Breast epithelium (tissue), 4 donors: Measurements from ENCODE around the gene LYRM4. TPM values are rescaled to one million over a fixed set of nuclear protein-coding genes. Genes with fewer than 3 reads are reported as not detected.

Source experiments
- DNase-seq, 2 donors: peaks; one replicate each; pipeline ENCODE4 v3.0.0-alpha.2; 2019; ENCODE audit warnings: low spot score in 2 of 2
- H3K27ac ChIP-seq, 2 donors: fragments of 200-600 bp; sonication (generic) in 1 of 2; one replicate each; pipeline ENCODE4 v1.5.1; 2016 to 2019; ENCODE audit warnings: mild to moderate bottlenecking in 1 of 2
- H3K27me3 ChIP-seq, 2 donors: fragments of 200-600 bp; sonication (generic) in 1 of 2; one replicate each; pipeline versions ENCODE4 v1.5.1 to v1.6.0; 2017 to 2019; ENCODE audit warnings: control low read depth in 1 of 2, mild to moderate bottlenecking in 1 of 2
- H3K36me3 ChIP-seq: fragments of 200-600 bp; one replicate; pipeline ENCODE4 v1.5.1; 2019
- H3K4me1 ChIP-seq, 2 donors: fragments of 200-600 bp; sonication (generic); one replicate each; pipeline ENCODE4 v1.5.1; 2016 to 2019; ENCODE audit warnings: control low read depth in 1 of 2
- H3K4me3 ChIP-seq, 3 donors: fragments of 200-600 bp; sonication (generic); 1 replicate in 2 of 3; 2 replicates in 1 of 3; pipeline ENCODE4 v1.5.1; 2016 to 2019; ENCODE audit warnings: mild to moderate bottlenecking in 3 of 3, moderate library complexity in 2 of 3
- H3K9me3 ChIP-seq, 2 donors: fragments of 200-600 bp; sonication (generic) in 1 of 2; one replicate each; pipeline ENCODE4 v1.5.1; 2016 to 2019; ENCODE audit warnings: control low read depth in 1 of 2
- POLR2A ChIP-seq: fragments of 450-650 bp; IDR thresholded peaks from one replicate; pipeline ENCODE4 v1.6.1; 2016; ENCODE audit warnings: antibody characterized with exemption, mild to moderate bottlenecking, moderate library complexity
- POLR2AphosphoS5 ChIP-seq, 3 donors: sonication (generic); formaldehyde crosslinking; IDR thresholded peaks; one replicate each; pipeline ENCODE4 v1.6.1; 2017; ENCODE audit warnings: antibody characterized with exemption in 3 of 3
- intact Hi-C: fragments of 100-400 bp; cut with DNase I; formaldehyde crosslinking; loops from one replicate; pipeline ENCODE4 v1.15.1; 2023; ENCODE audit warnings: low total_unique reads
- total RNA-seq, 3 donors: library from RNA; depleted of rRNA; stranded (reverse); fragments of >200 nt; gene quantifications; one replicate each; pipeline ENCODE4 v1.1.0, GENCODE V29; 2016
- TF ChIP-seq, protein P1 (sequence below), 3 donors: fragments of 450-650 bp; IDR thresholded peaks; one replicate each; pipeline ENCODE4 v1.5.1; 2016 to 2017; ENCODE audit warnings: antibody characterized with exemption in 3 of 3, mild to moderate bottlenecking in 3 of 3, moderate library complexity in 3 of 3

The LYRM4 gene
- total RNA-seq, 3 donors from 2014 or later: 24.4 to 38.0 (median 25.0) TPM

GRCh38 chr6:5190507-5190906, 70.2 kb downstream of the LYRM4 start:
- no peaks in the 10 kb centered on the region for H3K27me3 ChIP-seq
- no peaks in the 10 kb centered on the region for H3K9me3 ChIP-seq
- DNase-seq: no peak

DNA sequence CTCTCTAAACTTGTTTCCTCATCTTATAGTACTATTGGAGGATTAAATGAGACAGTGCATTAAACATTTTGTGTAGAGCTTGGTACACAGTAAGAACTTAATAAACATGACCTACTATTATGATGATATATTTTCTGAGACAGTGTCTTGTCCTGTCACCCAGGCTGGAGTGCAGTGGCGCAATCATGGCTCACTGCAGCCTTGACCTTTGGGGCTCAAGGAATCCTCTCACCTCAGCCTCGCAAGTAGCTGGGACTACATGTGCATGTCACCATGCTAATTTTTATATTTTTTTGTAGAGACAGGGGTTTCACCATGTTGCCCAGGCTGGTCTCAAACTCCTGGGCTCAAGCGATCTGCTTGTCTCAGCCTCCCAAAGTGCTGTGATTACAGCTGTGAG, 72.1 kb downstream of the LYRM4 start:
- H3K27ac ChIP-seq: no peak overlapping the region
- intact Hi-C loops: no loop called here
- no peaks in the 10 kb centered on the region for H3K4me1 ChIP-seq
- H3K36me3 ChIP-seq: no peaks in the 10 kb centered on the region
- H3K4me3 ChIP-seq: no peak overlapping the region
- no peaks in the 10 kb centered on the region for H3K27me3 ChIP-seq
- TF ChIP-seq POLR2A: no peak
- TF ChIP-seq, protein P1, sequence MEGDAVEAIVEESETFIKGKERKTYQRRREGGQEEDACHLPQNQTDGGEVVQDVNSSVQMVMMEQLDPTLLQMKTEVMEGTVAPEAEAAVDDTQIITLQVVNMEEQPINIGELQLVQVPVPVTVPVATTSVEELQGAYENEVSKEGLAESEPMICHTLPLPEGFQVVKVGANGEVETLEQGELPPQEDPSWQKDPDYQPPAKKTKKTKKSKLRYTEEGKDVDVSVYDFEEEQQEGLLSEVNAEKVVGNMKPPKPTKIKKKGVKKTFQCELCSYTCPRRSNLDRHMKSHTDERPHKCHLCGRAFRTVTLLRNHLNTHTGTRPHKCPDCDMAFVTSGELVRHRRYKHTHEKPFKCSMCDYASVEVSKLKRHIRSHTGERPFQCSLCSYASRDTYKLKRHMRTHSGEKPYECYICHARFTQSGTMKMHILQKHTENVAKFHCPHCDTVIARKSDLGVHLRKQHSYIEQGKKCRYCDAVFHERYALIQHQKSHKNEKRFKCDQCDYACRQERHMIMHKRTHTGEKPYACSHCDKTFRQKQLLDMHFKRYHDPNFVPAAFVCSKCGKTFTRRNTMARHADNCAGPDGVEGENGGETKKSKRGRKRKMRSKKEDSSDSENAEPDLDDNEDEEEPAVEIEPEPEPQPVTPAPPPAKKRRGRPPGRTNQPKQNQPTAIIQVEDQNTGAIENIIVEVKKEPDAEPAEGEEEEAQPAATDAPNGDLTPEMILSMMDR (IDR thresholded peaks at IDR 0.05): no peak
- DNase-seq: no peak
- H3K9me3 ChIP-seq: no peaks in the 10 kb centered on the region

More at GRCh38 chr6:5190507-5190906, 70.2 kb downstream of the LYRM4 start:
- Histone ChIP-seq H3K4me1 (no peaks in the 10 kb centered on the region), H3K27ac (no peak overlapping the region), H3K4me3 (no peak overlapping the region), H3K36me3 (no peaks in the 10 kb centered on the region)
- no peak for TF ChIP-seq POLR2A
- no peak for TF ChIP-seq POLR2AphosphoS5 (IDR thresholded peaks at IDR 0.05)
- TF ChIP-seq, protein P1 (IDR thresholded peaks at IDR 0.05): no peak
- intact Hi-C loops: no loop called here

DNA sequence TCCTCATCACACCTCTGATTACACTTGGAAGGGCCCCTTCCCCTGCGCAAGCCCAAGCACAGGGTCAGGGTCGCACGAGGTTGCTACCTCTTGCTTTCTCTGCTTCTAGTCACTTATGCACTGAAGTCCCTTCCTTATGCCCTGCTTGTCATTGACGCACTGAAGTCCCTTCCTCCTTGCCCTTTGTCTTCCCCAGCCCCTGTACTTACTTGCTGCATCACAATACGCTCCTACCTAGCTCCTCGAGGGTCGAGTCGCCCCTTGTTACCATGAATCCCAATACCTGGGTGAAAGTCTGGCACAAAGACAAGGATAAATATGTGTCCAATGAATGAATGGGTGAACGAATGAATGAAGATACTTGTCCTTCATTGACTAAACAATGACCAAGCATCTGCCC, 75.9 kb downstream of the LYRM4 start:
- DNase-seq: no peak
- no peaks in the 10 kb centered on the region for H3K4me1 ChIP-seq
- no peaks in the 10 kb centered on the region for H3K9me3 ChIP-seq
- no peak overlapping the region for H3K4me3 ChIP-seq
- H3K36me3 ChIP-seq: no peaks in the 10 kb centered on the region
- no peaks in the 10 kb centered on the region for H3K27me3 ChIP-seq
- no peak overlapping the region for H3K27ac ChIP-seq
- intact Hi-C loops: no loop called here
- TF ChIP-seq, protein P1 (IDR thresholded peaks at IDR 0.05): no peak
- no peak for TF ChIP-seq POLR2AphosphoS5 (IDR thresholded peaks at IDR 0.05)
- TF ChIP-seq POLR2A: no peak

- H3K4me3 ChIP-seq: no peak overlapping the region
- H3K27ac ChIP-seq: no peak overlapping the region
- intact Hi-C loops: no loop called here
- no peaks in the 10 kb centered on the region for H3K9me3 ChIP-seq
- no peak for DNase-seq
- no peaks in the 10 kb centered on the region for H3K4me1 ChIP-seq
- no peak for TF ChIP-seq POLR2AphosphoS5 (IDR thresholded peaks at IDR 0.05)
- no peaks in the 10 kb centered on the region for H3K36me3 ChIP-seq
- H3K27me3 ChIP-seq: no peaks in the 10 kb centered on the region
These were observed 76.5 kb downstream of the LYRM4 start for GRCh38 chr6:5184218-5184617.

- Histone ChIP-seq H3K9me3 (no peaks in the 10 kb centered on the region), H3K27ac (no peak overlapping the region), H3K27me3 (no peaks in the 10 kb centered on the region), H3K4me3 (no peak overlapping the region), H3K4me1 (no peaks in the 10 kb centered on the region), H3K36me3 (no peaks in the 10 kb centered on the region)
- no peak for DNase-seq
- intact Hi-C loops: no loop called here
- TF ChIP-seq POLR2AphosphoS5 (IDR thresholded peaks at IDR 0.05) (no peak), POLR2A (no peak)
- TF ChIP-seq, protein P1 (IDR thresholded peaks at IDR 0.05): no peak
These were observed 79.0 kb downstream of the LYRM4 start for GRCh38 chr6:5181510-5182317.
